H4 (cell line): ENCODE measurements around the gene CLEC18B. TPM values are rescaled to one million over a fixed set of nuclear protein-coding genes. Genes with fewer than 3 reads are reported as not detected.

Experiments
- total RNA-seq: library from RNA; depleted of rRNA; stranded (reverse); fragments of >200 nt; shearing (Covaris generic); gene quantifications from 2 replicates; pipeline ENCODE4 v1.2.3, GENCODE V29; 2014; rRNA removed

Gene CLEC18B
- total RNA-seq, 1 experiment from 2014 or later = 0.02 TPM

Other genes with a start within 250 kb of the CLEC18B start
- 95.7 and 161 TPM in 2 replicates for gene PSMD7, start 124.7 kb downstream of the CLEC18B start, total RNA-seq
- not detected in 2 replicates for gene NPIPB15, start 45.2 kb downstream of the CLEC18B start, total RNA-seq
- gene GLG1, start 185.6 kb upstream of the CLEC18B start, total RNA-seq = 80.2 and 81.2 TPM in 2 replicates
- 30.8 and 33.8 TPM in 2 replicates for gene RFWD3, start 245.4 kb upstream of the CLEC18B start, total RNA-seq